SU-DHL-6 (cell line): ENCODE results near the gene SLC22A23.
A peak's percentile ranks its signal among the peaks of the same experiment; 100 is the strongest.

ENCODE experiments used
- H2AFZ ChIP-seq: fragments of 200-600 bp; sonication (generic); 2 replicates; pipeline ENCODE4 v1.6.1; 2014; ENCODE audit warnings: low read depth, mild to moderate bottlenecking, moderate library complexity, mixed read lengths, antibody characterized with exemption, low read length; ENCODE audit not compliant: severe bottlenecking
- H3F3A ChIP-seq: fragments of 200-600 bp; shearing (Covaris generic); 2 replicates; pipeline ENCODE4 v1.6.0; 2016; ENCODE audit warnings: antibody characterized with exemption, mild to moderate bottlenecking; ENCODE audit not compliant: insufficient read depth
- H3K27ac ChIP-seq: fragments of 200-600 bp; sonication (generic); 2 replicates; pipeline ENCODE4 v1.5.1; 2016; ENCODE audit warnings: low read depth, mild to moderate bottlenecking, low read length, moderate library complexity, mixed read lengths
- H3K27me3 ChIP-seq: fragments of 200-600 bp; sonication (generic), shearing (Covaris generic); 2 replicates; pipeline ENCODE4 v1.6.0; 2014; ENCODE audit warnings: mild to moderate bottlenecking, low read length
- H3K36me3 ChIP-seq: fragments of 200-600 bp; sonication (generic); 2 replicates; pipeline ENCODE4 v1.6.1; 2014; ENCODE audit warnings: mild to moderate bottlenecking, low read length, mixed read lengths
- H3K4me2 ChIP-seq: fragments of 300-600, 200-600 bp; shearing (Covaris generic), sonication (generic); 2 replicates; pipeline ENCODE4 v1.6.0; 2014; ENCODE audit warnings: low read length, low read depth, mild to moderate bottlenecking; ENCODE audit not compliant: poor library complexity, severe bottlenecking
- H3K4me3 ChIP-seq: fragments of 200-600 bp; sonication (generic); 2 replicates; pipeline ENCODE4 v1.5.1; 2014; ENCODE audit warnings: antibody characterized with exemption, low read length, mild to moderate bottlenecking, mixed read lengths; ENCODE audit not compliant: insufficient read depth, poor library complexity, severe bottlenecking
- H3K79me2 ChIP-seq: fragments of 200-600 bp; sonication (generic); 2 replicates; pipeline ENCODE4 v1.6.1; 2014; ENCODE audit warnings: mild to moderate bottlenecking, low read length, moderate library complexity; ENCODE audit not compliant: insufficient read depth
- H3K9ac ChIP-seq: fragments of 200-600 bp; sonication (generic); 2 replicates; pipeline ENCODE4 v1.7.0; 2014; ENCODE audit warnings: mild to moderate bottlenecking, low read length
- H3K9me2 ChIP-seq: fragments of 200-600 bp; sonication (generic); replicated peaks from 2 replicates; pipeline ENCODE4 v1.6.1; 2014; ENCODE audit warnings: low read length; ENCODE audit not compliant: insufficient read depth
- H3K9me3 ChIP-seq: fragments of 200-600 bp; sonication (generic); 2 replicates; pipeline ENCODE4 v1.6.1; 2014; ENCODE audit warnings: low read length, mixed read lengths; ENCODE audit not compliant: insufficient read depth
- H4K20me1 ChIP-seq: fragments of 200-600 bp; sonication (generic); 2 replicates; pipeline ENCODE4 v1.6.1; 2014; ENCODE audit warnings: low read depth, mild to moderate bottlenecking, antibody characterized with exemption, low read length, moderate library complexity, mixed read lengths
- CTCF ChIP-seq: fragments of 200-600 bp; sonication (generic); IDR thresholded peaks from one replicate; pipeline ENCODE4 v1.5.1; 2017; ENCODE audit warnings: antibody characterized with exemption, mild to moderate bottlenecking, low read length, moderate library complexity; ENCODE audit not compliant: insufficient read depth, poor library complexity, severe bottlenecking
- EZH2phosphoT487 ChIP-seq: fragments of 200-600 bp; sonication (generic), shearing (Covaris generic); conservative IDR thresholded peaks from 2 replicates; pipeline ENCODE4 v1.6.1; 2018; ENCODE audit warnings: mild to moderate bottlenecking, antibody characterized with exemption, low read length, moderate library complexity, mixed read lengths

The SLC22A23 gene

GRCh38 chr6:3226042-3226441 is 230.8 kb downstream of the SLC22A23 start:
- TF ChIP-seq CTCF: no peak
- TF ChIP-seq EZH2phosphoT487: no peak
- Histone ChIP-seq H3K4me3 (peak overlapping the region; percentile 59), H3K27me3 (no peaks in the 10 kb centered on the region), H3K4me2 (peak overlapping the region; percentile 66), H3K9me2 (no peaks in the 10 kb centered on the region), H3K36me3 (peaks cover 15% of the 10 kb centered on the region; the same call in 1 of the 2 replicates), H4K20me1 (no peaks in the 10 kb centered on the region), H3K9me3 (no peaks in the 10 kb centered on the region), H3F3A (peaks cover 30% of the 10 kb centered on the region), H2AFZ (no peak overlapping the region), H3K9ac (no peak overlapping the region), H3K27ac (no peak overlapping the region), H3K79me2 (peaks cover 9% of the 10 kb centered on the region; the same call in 1 of the 2 replicates)

GRCh38 chr6:3222506-3223038 is 234.3 kb downstream of the SLC22A23 start:
- H3K9ac ChIP-seq: no peak overlapping the region
- no peak overlapping the region for H3K4me3 ChIP-seq
- H3K9me3 ChIP-seq: no peaks in the 10 kb centered on the region
- no peaks in the 10 kb centered on the region for H3K27me3 ChIP-seq
- no peaks in the 10 kb centered on the region for H4K20me1 ChIP-seq
- no peak overlapping the region for H2AFZ ChIP-seq
- H3K27ac ChIP-seq: no peak overlapping the region
- peaks cover 24% of the 10 kb centered on the region; the same call in 1 of the 2 replicates for H3F3A ChIP-seq
- H3K4me2 ChIP-seq: no peak overlapping the region
- peaks cover 9% of the 10 kb centered on the region; the same call in 1 of the 2 replicates for H3K79me2 ChIP-seq
- H3K9me2 ChIP-seq: no peaks in the 10 kb centered on the region
- H3K36me3 ChIP-seq: peaks cover 15% of the 10 kb centered on the region; the same call in 1 of the 2 replicates
- TF ChIP-seq CTCF: no peak
- TF ChIP-seq EZH2phosphoT487: no peak

- H3K27ac ChIP-seq: no peak overlapping the region
- no peak for TF ChIP-seq EZH2phosphoT487
- TF ChIP-seq CTCF: no peak
- H3K4me2 ChIP-seq: no peak overlapping the region
- no peak overlapping the region for H2AFZ ChIP-seq
- H3K36me3 ChIP-seq: peaks cover 15% of the 10 kb centered on the region; the same call in 1 of the 2 replicates
- H3K4me3 ChIP-seq: no peak overlapping the region
- no peaks in the 10 kb centered on the region for H3K9me2 ChIP-seq
- H3K9ac ChIP-seq: no peak overlapping the region
- no peaks in the 10 kb centered on the region for H4K20me1 ChIP-seq
- H3K79me2 ChIP-seq: peaks cover 8% of the 10 kb centered on the region; the same call in 1 of the 2 replicates
- H3K9me3 ChIP-seq: no peaks in the 10 kb centered on the region
- H3K27me3 ChIP-seq: no peaks in the 10 kb centered on the region
- H3F3A ChIP-seq: peaks cover 24% of the 10 kb centered on the region; the same call in 1 of the 2 replicates
Measured at GRCh38 chr6:3221578-3221977, 235.3 kb downstream of the SLC22A23 start.
